HG03064 (cell line): ENCODE results near the gene CLDN25.
"Not testable (repeated sequence)": the region's sequence is repeated elsewhere in the genome, so short reads cannot be mapped to it uniquely, and the experiment has no call there.

Experiments used
- ATAC-seq: cut with Tn5 transposase; IDR thresholded peaks from one replicate; pipeline ENCODE4 v1.9.1; 2021; ENCODE audit warnings: low read depth; ENCODE audit not compliant: unreplicated experiment

The CLDN25 gene

DNA sequence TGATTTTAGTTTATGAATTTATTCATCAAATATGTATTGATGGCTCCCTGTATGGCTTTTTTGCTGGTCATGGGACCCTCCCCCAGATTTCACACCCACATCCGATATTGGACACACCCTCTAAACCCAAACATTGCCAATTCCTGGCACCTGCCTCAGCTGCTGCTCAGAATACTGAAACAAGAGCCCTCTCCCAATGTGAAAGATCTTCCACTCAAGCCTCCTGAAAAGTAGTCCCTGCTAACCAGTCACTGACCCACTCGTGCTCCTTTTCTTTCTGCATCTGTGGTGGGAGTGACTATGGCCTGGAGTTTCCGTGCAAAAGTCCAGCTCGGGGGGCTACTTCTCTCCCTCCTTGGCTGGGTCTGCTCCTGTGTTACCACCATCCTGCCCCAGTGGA, at the start of gene CLDN25:
CLDN25 (plus strand) TSS at position 301 of the 400 bp plus-strand sequence; CDS start at position 301, 0 bp downstream.
- no peak for ATAC-seq

- no peak for ATAC-seq
Measured at GRCh38 chr11:113730887-113731726, 48.5 kb upstream of the CLDN25 start.

- ATAC-seq = no peak
Measured at GRCh38 chr11:113732092-113732491, 47.5 kb upstream of the CLDN25 start.

DNA sequence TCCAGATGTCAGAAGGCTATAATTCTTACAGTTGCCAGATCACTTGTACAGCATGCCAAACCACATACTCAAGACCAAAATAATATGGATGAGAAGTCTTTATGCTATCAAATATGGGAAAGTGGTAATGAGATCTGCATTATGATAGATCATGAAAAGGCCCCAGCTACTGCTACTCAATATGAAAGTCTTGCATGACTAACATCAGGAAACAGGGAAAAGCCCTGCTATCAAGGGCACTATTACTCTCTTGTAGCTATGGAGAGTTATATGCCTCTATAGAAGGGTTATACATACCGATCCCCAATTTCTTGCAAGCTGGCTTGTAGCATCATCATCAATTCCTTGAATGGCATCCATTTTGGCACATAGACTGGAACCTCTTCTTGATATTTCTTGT, 43.3 kb upstream of the CLDN25 start:
- no peak for ATAC-seq

GRCh38 chr11:113752932-113753331, 26.7 kb upstream of the CLDN25 start:
- no peak for ATAC-seq

DNA sequence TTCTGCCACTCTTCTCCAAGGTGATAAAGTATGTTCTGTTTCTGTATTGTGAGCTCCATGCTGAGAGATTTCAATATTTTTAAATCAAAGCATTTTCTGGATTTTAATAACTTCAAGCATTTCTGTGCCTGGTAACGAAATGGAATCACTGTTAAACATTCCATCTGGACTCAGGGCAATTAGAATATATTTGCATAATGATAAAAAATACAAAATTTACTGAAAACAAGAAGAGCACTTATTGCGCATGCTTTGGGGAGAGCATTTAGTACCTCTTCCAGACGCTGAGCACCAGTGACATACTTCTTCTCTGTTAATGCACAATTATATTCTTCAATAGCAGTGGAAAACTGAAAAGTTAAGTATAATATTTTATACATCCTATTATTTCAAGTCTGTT, 19.4 kb upstream of the CLDN25 start:
- no peak for ATAC-seq

DNA sequence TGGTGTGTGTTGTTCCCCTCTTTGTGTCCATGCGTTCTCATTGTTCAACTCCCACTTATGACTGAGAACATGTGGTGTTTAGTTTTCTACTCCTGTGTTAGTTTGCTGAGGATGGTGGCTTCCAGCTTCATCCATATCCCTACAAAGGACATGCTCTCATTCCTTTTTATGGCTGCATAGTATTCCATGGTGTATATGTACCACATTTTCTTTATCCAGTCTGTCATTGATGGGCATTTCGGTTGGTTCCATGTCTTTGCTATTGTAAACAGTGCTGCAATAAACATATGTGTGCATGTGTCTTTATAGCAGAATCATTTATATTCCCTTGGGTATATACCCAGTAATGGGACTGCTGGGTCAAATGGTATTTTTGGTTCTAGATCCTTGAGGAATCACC, 16.6 kb upstream of the CLDN25 start:
- ATAC-seq = not testable (repeated sequence)

- no peak for ATAC-seq
Measured at GRCh38 chr11:113764527-113765219, 14.9 kb upstream of the CLDN25 start.

DNA sequence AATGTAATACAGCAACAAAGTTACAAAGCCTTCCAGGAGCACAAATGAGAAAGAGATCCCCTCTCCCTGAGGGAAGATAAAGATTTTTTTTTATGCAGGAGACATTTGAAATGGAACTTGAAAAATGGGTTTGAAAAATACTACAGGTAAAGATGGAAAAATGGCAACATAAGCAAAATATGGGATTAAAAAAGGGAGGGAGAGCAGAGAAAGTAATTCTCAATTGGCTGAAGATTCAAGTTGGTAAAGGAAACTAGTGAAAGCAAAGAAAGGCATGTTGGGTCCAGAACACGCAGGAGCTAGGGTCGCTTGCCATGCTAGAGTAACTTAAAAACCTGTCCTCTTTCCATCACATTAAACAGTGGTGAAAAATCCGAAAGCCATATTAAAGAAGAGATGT, 7.6 kb upstream of the CLDN25 start:
- ATAC-seq = no peak

DNA sequence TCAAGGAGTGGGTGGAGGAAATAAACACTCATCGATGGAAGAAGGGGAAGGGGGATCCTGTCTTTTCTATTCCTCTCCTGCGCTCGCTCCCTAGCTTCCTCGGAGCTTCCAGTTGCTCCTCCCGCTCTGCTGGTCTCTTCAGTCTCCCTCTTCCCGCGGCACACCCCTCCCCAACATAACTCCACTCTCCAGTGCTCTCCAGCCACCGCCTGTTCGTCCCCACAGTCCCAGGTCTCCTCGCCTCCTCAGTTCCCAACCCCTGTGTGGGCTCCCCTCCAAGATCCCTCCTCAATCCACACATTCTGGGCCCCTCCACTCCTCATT, 6.5 kb upstream of the CLDN25 start:
- ATAC-seq = no peak

GRCh38 chr11:113773416-113774173, 6.0 kb upstream of the CLDN25 start, which contains the start of gene ZW10:
ZW10 (minus strand) TSS chr11:113773692; CDS start chr11:113773666, 26 bp downstream.
- peak; percentile 100 for ATAC-seq

GRCh38 chr11:113774174-113774503, 5.5 kb upstream of the CLDN25 start:
- no peak for ATAC-seq

GRCh38 chr11:113778111-113778910, 1.3 kb upstream of the CLDN25 start:
- ATAC-seq = no peak

- ATAC-seq = no peak
Measured at GRCh38 chr11:113781682-113782081, 2.1 kb downstream of the CLDN25 start.

DNA sequence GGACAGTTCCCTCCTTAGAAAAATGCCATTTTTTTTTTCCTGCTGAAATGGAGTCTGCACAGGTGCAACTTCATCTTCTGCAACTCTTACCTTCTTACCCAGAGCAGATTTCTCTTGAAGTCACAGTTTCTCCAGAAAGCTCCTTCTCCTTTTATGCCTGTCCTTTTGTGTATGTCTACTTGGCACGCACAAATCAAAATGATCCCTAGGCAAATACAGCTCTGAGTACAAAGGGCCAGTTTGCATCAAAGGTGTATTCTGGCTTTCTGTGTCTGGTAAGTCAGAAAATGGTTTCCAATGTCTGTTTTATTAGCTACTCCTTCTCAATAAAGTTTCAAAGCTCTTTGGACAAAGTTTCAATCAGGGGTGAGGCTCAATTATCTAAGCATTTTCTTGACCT, 2.5 kb downstream of the CLDN25 start:
- no peak for ATAC-seq

DNA sequence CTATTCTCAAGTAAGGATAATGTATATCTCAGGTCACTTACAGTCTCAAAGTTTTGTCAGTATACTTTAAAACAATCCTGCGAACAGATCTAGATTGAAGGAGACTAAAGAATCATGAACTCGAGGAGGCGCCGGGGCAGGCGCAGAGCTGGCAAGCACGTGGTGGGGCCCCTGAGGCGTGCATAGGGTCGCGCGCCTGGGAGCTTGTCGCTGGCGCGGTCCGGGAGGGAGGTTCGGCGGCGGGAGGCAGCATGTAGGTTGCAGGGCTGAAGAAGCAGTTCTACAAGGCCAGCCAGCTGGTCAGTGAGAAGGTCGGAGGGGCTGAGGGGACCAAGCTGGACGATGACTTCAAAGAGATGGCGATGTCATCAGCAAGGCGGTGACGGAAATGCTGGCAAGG, 9.4 kb downstream of the CLDN25 start:
- ATAC-seq = not testable (repeated sequence)

DNA sequence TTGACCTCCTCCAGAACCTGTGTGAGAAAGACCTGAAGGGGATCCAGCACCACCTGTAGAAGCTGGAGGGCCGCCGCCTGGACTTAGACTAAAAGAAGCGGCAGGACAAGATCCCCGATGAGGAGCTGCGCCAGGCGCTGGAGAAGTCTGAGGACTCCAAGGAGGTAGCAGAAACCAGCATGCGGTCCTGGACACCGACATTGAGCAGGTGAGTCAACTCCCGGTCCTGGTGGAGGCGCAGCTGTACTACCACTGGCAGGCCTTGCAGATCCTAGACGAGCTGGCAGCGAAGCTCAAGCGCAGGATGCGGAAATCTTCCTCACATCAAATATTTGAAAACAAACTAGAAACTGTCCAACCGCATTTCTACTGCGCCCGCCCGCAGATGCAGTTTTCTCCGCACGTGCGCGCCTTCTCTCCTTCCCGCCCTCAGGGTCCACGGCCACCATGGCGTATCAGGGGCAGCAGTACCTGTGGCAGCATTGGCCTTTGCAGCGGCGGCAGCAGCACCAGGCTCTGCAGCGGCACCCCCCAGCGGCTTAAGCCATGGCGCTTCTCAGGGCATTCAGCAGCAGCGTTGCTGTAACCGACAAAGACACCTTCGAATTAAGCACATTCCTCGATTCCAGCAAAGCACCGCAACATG, 10.2 kb downstream of the CLDN25 start:
- ATAC-seq = no peak

GRCh38 chr11:113796663-113797259, 17.2 kb downstream of the CLDN25 start:
- no peak for ATAC-seq

DNA sequence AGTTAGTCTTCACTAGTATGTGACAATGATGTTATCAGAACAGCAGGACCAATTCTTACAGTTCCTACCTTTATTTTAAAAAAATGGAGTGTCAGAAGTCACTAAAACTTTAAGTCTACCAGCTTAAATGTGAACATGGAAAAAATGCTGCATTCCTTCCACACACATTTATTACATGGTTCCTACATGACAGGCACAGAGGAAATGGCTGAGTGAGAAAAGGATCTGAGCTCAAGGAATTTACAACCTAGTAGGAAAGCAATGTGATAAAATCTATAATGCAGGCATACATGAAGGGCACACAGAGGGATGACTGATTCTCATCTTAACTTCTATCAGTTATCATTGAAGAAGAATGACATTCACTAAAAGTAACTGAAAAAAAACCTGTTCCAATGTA, 23.0 kb downstream of the CLDN25 start:
- no peak for ATAC-seq

- ATAC-seq = no peak
Measured at GRCh38 chr11:113805640-113806039, 26.0 kb downstream of the CLDN25 start.
